GM23248 (cell line): ENCODE data around the gene KL.

ENCODE experiments used
- EZH2 ChIP-seq: fragments of 200-600 bp; sonication (generic); IDR thresholded peaks from 2 replicates; pipeline ENCODE4 v1.6.1; 2018; ENCODE audit warnings: antibody characterized with exemption, mild to moderate bottlenecking; ENCODE audit not compliant: insufficient read depth, poor library complexity, severe bottlenecking
- EZH2phosphoT487 ChIP-seq: fragments of 200-600 bp; sonication (generic); IDR thresholded peaks from 2 replicates; pipeline ENCODE4 v1.6.1; 2018; ENCODE audit warnings: antibody characterized with exemption, moderate library complexity, mild to moderate bottlenecking, low read depth; ENCODE audit not compliant: insufficient read depth

- TF ChIP-seq EZH2 (no peak), EZH2phosphoT487 (no peak)
Measured at GRCh38 chr13:33031277-33031676, 15.1 kb downstream of the KL start.
